K562 (cell line): ENCODE results near the gene SEC22B. TPM values are rescaled to one million over a fixed set of nuclear protein-coding genes. Genes with fewer than 3 reads are reported as not detected.
"Not testable (repeated sequence)": the region's sequence is repeated elsewhere in the genome, so short reads cannot be mapped to it uniquely, and the experiment has no call there.

ENCODE experiments used
- ATAC-seq: fragments of 200-7000 bp; cut with Tn5 transposase; 3 replicates; pipeline ENCODE4 v1.9.1; 2020; ENCODE audit warnings: moderate library complexity
- BruUV-seq: library from RNA; stranded (reverse); fragments of 400-500 nt; replicated peaks from 2 replicates; lab custom pipeline; 2021; lab: Mats Ljungman, UMichigan
- CTCF ChIA-PET: fragments of 300-600 bp; formaldehyde crosslinking; extraction: SDS; loops from one replicate; lab custom pipeline; 2021; ENCODE audit warnings: low intra/inter-chr PET ratio; lab: Yijun Ruan, JAX
- POLR2A ChIA-PET: fragments of 300-600, 350-650 bp; sonication (Branson Sonifier 250); formaldehyde crosslinking; extraction: SDS; loops from one replicate; lab custom pipeline; 2021; ENCODE audit warnings: antibody characterized with exemption, inconsistent platforms; lab: Yijun Ruan, JAX
- DNase-seq, 4 experiments: peaks; one replicate each; pipeline versions ENCODE4 v3.0.0 to v3.0.0-alpha.2; 2011 to 2018; ENCODE audit warnings: low spot score in 3 of 4, mixed read lengths in 3 of 4; ENCODE audit errors: extremely low read depth in 1 of 4
- FAIRE-seq: peaks from 2 replicates; lab custom pipeline; 2011; peaks lifted over from hg19 to GRCh38; lab: Jason Lieb, UNC
- H2AFZ ChIP-seq: 2 replicates; pipeline ENCODE4 v1.6.0; 2011; ENCODE audit warnings: low read depth, low read length, control low read depth, inconsistent platforms
- H3K27ac ChIP-seq: fragments of 200-600 bp; 3 replicates; pipeline ENCODE4 v1.8.0; 2011; ENCODE audit warnings: low read depth, mild to moderate bottlenecking, control low read depth, inconsistent platforms, low read length, moderate library complexity, mixed read lengths; ENCODE audit errors: extremely low read depth
- H3K27me3 ChIP-seq, 2 experiments: fragments of 300-600 bp in 1 of 2; 2 replicates in 1 of 2; 3 replicates in 1 of 2; pipeline versions ENCODE4 v1.6.0 to v1.8.0; 2011; ENCODE audit warnings: inconsistent platforms in 2 of 2, low read length in 2 of 2, mild to moderate bottlenecking in 1 of 2, mixed read lengths in 1 of 2, moderate library complexity in 1 of 2; ENCODE audit not compliant: control insufficient read depth in 2 of 2, insufficient read depth in 2 of 2
- H3K36me3 ChIP-seq: fragments of 300-600 bp; 3 replicates; pipeline ENCODE4 v1.8.0; 2011; ENCODE audit warnings: mild to moderate bottlenecking, low read length, inconsistent platforms; ENCODE audit not compliant: control insufficient read depth, insufficient read depth
- H3K4me1 ChIP-seq, 2 experiments: fragments of 200-600 bp in 1 of 2; replicated peaks in 1 of 2; 2 replicates in 1 of 2; 3 replicates in 1 of 2; pipeline versions ENCODE4 v1.5.1 to v1.8.0; 2011; ENCODE audit warnings: inconsistent platforms in 2 of 2, low read length in 2 of 2, mild to moderate bottlenecking in 1 of 2, mixed read lengths in 1 of 2, moderate library complexity in 1 of 2; ENCODE audit not compliant: control insufficient read depth in 2 of 2, insufficient read depth in 2 of 2
- H3K4me2 ChIP-seq: 2 replicates; pipeline ENCODE4 v1.6.1; 2011; ENCODE audit warnings: low read length, control low read depth, inconsistent platforms, mixed read lengths; ENCODE audit not compliant: insufficient read depth
- H3K4me3 ChIP-seq: fragments of 200-600 bp; sonication (generic), shearing (Covaris generic); 2 replicates; pipeline ENCODE4 v1.5.1; 2016; ENCODE audit warnings: control low read depth, inconsistent platforms
- H3K79me2 ChIP-seq: fragments of 200-600 bp; 3 replicates; pipeline ENCODE4 v1.8.0; 2011; ENCODE audit warnings: low read length, inconsistent platforms; ENCODE audit not compliant: control insufficient read depth, insufficient read depth
- H3K9ac ChIP-seq, 2 experiments: 2 replicates each; pipeline versions ENCODE4 v1.6.0 to v1.6.1; 2011; ENCODE audit warnings: low read depth in 2 of 2, low read length in 2 of 2, control low read depth in 1 of 2, inconsistent platforms in 1 of 2, mild to moderate bottlenecking in 1 of 2, mixed read lengths in 1 of 2; ENCODE audit not compliant: insufficient read depth in 1 of 2
- H3K9me1 ChIP-seq: one replicate; pipeline ENCODE4 v1.6.0; 2011; ENCODE audit warnings: inconsistent platforms, mild to moderate bottlenecking, low read length, moderate library complexity; ENCODE audit not compliant: control insufficient read depth, insufficient read depth
- H3K9me3 ChIP-seq: replicated peaks from 2 replicates; pipeline ENCODE4 v1.5.1; 2011; ENCODE audit warnings: low read depth, low read length, inconsistent platforms; ENCODE audit not compliant: control insufficient read depth, insufficient read depth
- H4K20me1 ChIP-seq: replicated peaks from 2 replicates; pipeline ENCODE4 v1.6.1; 2011; ENCODE audit warnings: low read length, inconsistent platforms, mixed read lengths; ENCODE audit not compliant: control insufficient read depth, insufficient read depth
- WGBS: fragments of 100-300 bp; shearing (Covaris generic); methylation state at CpG from one replicate; pipeline ENCODE4 v1.1.6; 2016; ENCODE audit warnings: low coverage, mixed read lengths; ENCODE audit not compliant: insufficient coverage; ENCODE audit errors: missing lambda C conversion rate; 5-methylcytosine and 5-hydroxymethylcytosine counted together
- in situ Hi-C: fragments of 300-500 bp; cut with MboI; formaldehyde crosslinking; loops from 4 replicates; pipeline ENCODE4 v1.15.0; 2018; ENCODE audit warnings: inconsistent platforms, mixed read lengths
- intact Hi-C: fragments of 100-400 bp; cut with micrococcal nuclease; formaldehyde crosslinking; loops from 2 replicates; pipeline ENCODE4 v1.14.2; 2022
- polyA plus RNA-seq, 8 experiments: library from polyadenylated mRNA; depleted of rRNA in 4 of 8; stranded (reverse) in 5 of 8; unstranded in 3 of 8; fragments of >200 nt; fragmentation: Nextera tagmentation in 2 of 8; fragmentation: Illumina TruSeq in 1 of 8; extraction: Ambion mirVana in 2 of 8; extraction: Trizol in 1 of 8; gene quantifications; 2 replicates each; pipeline versions ENCODE4 v1.2.1 to v1.2.3, GENCODE V29; 2011 to 2014; ENCODE audit warnings: inconsistent platforms in 1 of 8, missing spikeins in 1 of 8
- total RNA-seq, 7 experiments: library from RNA; depleted of rRNA in 6 of 7; stranded (reverse); fragments of >200 nt in 6 of 7; fragmentation: Illumina TruSeq in 2 of 7; extraction: Trizol in 2 of 7; gene quantifications; 2 replicates each; pipeline versions ENCODE4 v1.2.1 to v1.2.3, GENCODE V29; 2011 to 2021; ENCODE audit warnings: low replicate concordance in 1 of 7

The SEC22B gene
- total and polyA plus RNA-seq, 9 of the 15 experiments (the other 6 are each of a cell fraction or from before 2014, with no cell fraction given): 13.1 to 40.3 (median 23.5) TPM

DNA sequence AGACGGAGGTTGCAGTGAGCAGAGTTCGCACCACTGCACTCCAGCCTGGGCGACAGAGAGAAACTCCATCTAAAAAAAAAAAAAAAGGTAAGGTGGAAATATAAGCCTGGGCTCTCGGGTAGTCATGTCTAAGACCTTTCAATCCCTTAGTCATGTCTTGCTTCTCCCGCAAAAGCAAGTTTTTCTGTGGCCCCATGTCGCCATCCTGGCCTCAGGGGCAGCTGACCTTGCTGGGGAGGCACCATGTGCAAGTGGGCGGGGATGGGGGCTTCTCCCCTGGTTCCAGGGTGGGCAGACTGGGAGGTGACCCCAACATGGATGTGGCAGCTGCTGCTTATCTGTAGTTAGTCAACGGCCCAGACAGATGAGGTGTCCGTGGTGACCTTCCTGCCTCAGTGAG, 66.7 kb downstream of the SEC22B start:
- H4K20me1 ChIP-seq, H3K79me2 ChIP-seq, H3K9me1 ChIP-seq, H3K9me3 ChIP-seq, FAIRE-seq, ATAC-seq, in situ Hi-C loops, H3K36me3 ChIP-seq, POLR2A ChIA-PET, H3K27ac ChIP-seq, BruUV-seq, H3K9ac ChIP-seq, DNase-seq, H2AFZ ChIP-seq, H3K27me3 ChIP-seq, H3K4me1 ChIP-seq, CTCF ChIA-PET, H3K4me3 ChIP-seq, H3K4me2 ChIP-seq, intact Hi-C loops: not testable (repeated sequence)
- WGBS: 3% methylated on average over 6 of the region's 9 CpGs

- H4K20me1 ChIP-seq, H3K27me3 ChIP-seq, ATAC-seq, FAIRE-seq, POLR2A ChIA-PET, H2AFZ ChIP-seq, in situ Hi-C loops, H3K9me3 ChIP-seq, BruUV-seq, H3K79me2 ChIP-seq, H3K27ac ChIP-seq, CTCF ChIA-PET, DNase-seq, H3K4me1 ChIP-seq, H3K9me1 ChIP-seq, H3K4me2 ChIP-seq, H3K9ac ChIP-seq, H3K4me3 ChIP-seq, intact Hi-C loops, H3K36me3 ChIP-seq: not testable (repeated sequence)
- WGBS: 8% methylated on average over 9 of the region's 10 CpGs
These were observed 67.1 kb downstream of the SEC22B start for GRCh38 chr1:120109180-120109579.

GRCh38 chr1:120105288-120105687, 71.0 kb downstream of the SEC22B start:
- BruUV-seq, H3K4me3 ChIP-seq, intact Hi-C loops, H3K36me3 ChIP-seq, FAIRE-seq, H3K27ac ChIP-seq, H3K9me1 ChIP-seq, POLR2A ChIA-PET, DNase-seq, H3K79me2 ChIP-seq, in situ Hi-C loops, H2AFZ ChIP-seq, ATAC-seq, H3K4me2 ChIP-seq, H3K9me3 ChIP-seq, H3K4me1 ChIP-seq, H3K9ac ChIP-seq, CTCF ChIA-PET, H3K27me3 ChIP-seq, H4K20me1 ChIP-seq: not testable (repeated sequence)
- 0% methylated on average over 1 of the region's 2 CpGs for WGBS

- H3K4me2 ChIP-seq, H3K4me3 ChIP-seq, CTCF ChIA-PET, H3K9me3 ChIP-seq, BruUV-seq, H3K9ac ChIP-seq, ATAC-seq, H3K79me2 ChIP-seq, H3K27ac ChIP-seq, FAIRE-seq, H3K4me1 ChIP-seq, H3K36me3 ChIP-seq, H3K27me3 ChIP-seq, H4K20me1 ChIP-seq, POLR2A ChIA-PET, intact Hi-C loops, DNase-seq, H3K9me1 ChIP-seq, H2AFZ ChIP-seq, in situ Hi-C loops: not testable (repeated sequence)
- whole genome bisulfite sequencing: no CpG with 5 or more reads among the region's 3 CpGs
These were observed 72.6 kb downstream of the SEC22B start for GRCh38 chr1:120103768-120104167.
